Trophoblast cell (in vitro differentiated cells and primary cell): Measurements from ENCODE around the gene DAPK3.

Source experiments
- DNase-seq, 2 donors: peaks; one replicate each; pipeline ENCODE4 v3.0.0-alpha.2; 2016
- H2AFZ ChIP-seq: 2 replicates; pipeline ENCODE4 v1.6.1; 2013; ENCODE audit warnings: low read length, moderate library complexity, mild to moderate bottlenecking; ENCODE audit not compliant: insufficient read depth, poor library complexity
- H2AK5ac ChIP-seq: 2 replicates; pipeline ENCODE4 v1.6.1; 2013; ENCODE audit warnings: mild to moderate bottlenecking, low read length
- H2BK120ac ChIP-seq: 2 replicates; pipeline ENCODE4 v1.6.1; 2013; ENCODE audit warnings: low read length, mild to moderate bottlenecking, moderate library complexity; ENCODE audit not compliant: insufficient read depth, poor library complexity
- H2BK12ac ChIP-seq: 2 replicates; pipeline ENCODE4 v1.6.1; 2013; ENCODE audit warnings: mild to moderate bottlenecking, low read length, moderate library complexity
- H2BK5ac ChIP-seq: 2 replicates; pipeline ENCODE4 v1.6.1; 2013; ENCODE audit warnings: low read length, low read depth, moderate library complexity, mild to moderate bottlenecking; ENCODE audit not compliant: poor library complexity
- H3K14ac ChIP-seq: 2 replicates; pipeline ENCODE4 v1.6.1; 2013; ENCODE audit warnings: mild to moderate bottlenecking, low read length
- H3K18ac ChIP-seq: 2 replicates; pipeline ENCODE4 v1.6.1; 2013; ENCODE audit warnings: mild to moderate bottlenecking, low read length
- H3K23ac ChIP-seq: 2 replicates; pipeline ENCODE4 v1.6.1; 2013; ENCODE audit warnings: low read length
- H3K27ac ChIP-seq: 2 replicates; pipeline ENCODE4 v1.5.1; 2013; ENCODE audit warnings: low read depth, mild to moderate bottlenecking, inconsistent platforms, low read length, moderate library complexity
- H3K27me3 ChIP-seq: 2 replicates; pipeline ENCODE4 v1.6.1; 2013; ENCODE audit warnings: inconsistent platforms, mild to moderate bottlenecking, low read length, moderate library complexity; ENCODE audit not compliant: insufficient read depth
- H3K36me3 ChIP-seq, 2 experiments: 1 replicate in 1 of 2; 2 replicates in 1 of 2; pipeline ENCODE4 v1.6.1; 2013; ENCODE audit warnings: low read length in 2 of 2, mild to moderate bottlenecking in 2 of 2, moderate library complexity in 1 of 2; ENCODE audit not compliant: insufficient read depth in 2 of 2, control insufficient read depth in 1 of 2
- H3K4ac ChIP-seq: 2 replicates; pipeline ENCODE4 v1.6.1; 2013; ENCODE audit warnings: low read depth, mild to moderate bottlenecking, low read length, moderate library complexity
- H3K4me1 ChIP-seq, 2 experiments: 1 replicate in 1 of 2; 2 replicates in 1 of 2; pipeline ENCODE4 v1.6.1; 2013; ENCODE audit warnings: low read length in 2 of 2, mild to moderate bottlenecking in 2 of 2, moderate library complexity in 1 of 2; ENCODE audit not compliant: insufficient read depth in 2 of 2, control insufficient read depth in 1 of 2
- H3K4me2 ChIP-seq: 2 replicates; pipeline ENCODE4 v1.6.1; 2013; ENCODE audit warnings: inconsistent platforms, mild to moderate bottlenecking, low read length, moderate library complexity
- H3K4me3 ChIP-seq: 2 replicates; pipeline ENCODE4 v1.5.1; 2013; ENCODE audit warnings: mild to moderate bottlenecking, low read depth, low read length, inconsistent platforms
- H3K79me1 ChIP-seq: one replicate; pipeline ENCODE4 v1.6.1; 2013; ENCODE audit warnings: low read length
- H3K79me2 ChIP-seq: 2 replicates; pipeline ENCODE4 v1.6.1; 2013; ENCODE audit warnings: low read length, mild to moderate bottlenecking; ENCODE audit not compliant: control insufficient read depth, insufficient read depth, poor library complexity
- H3K9ac ChIP-seq: 2 replicates; pipeline ENCODE4 v1.6.1; 2013; ENCODE audit warnings: mild to moderate bottlenecking, low read length
- H3K9me3 ChIP-seq: 2 replicates; pipeline ENCODE4 v1.6.1; 2013; ENCODE audit warnings: low read depth, mild to moderate bottlenecking, control low read depth, inconsistent platforms, low read length; ENCODE audit not compliant: insufficient read depth
- H4K12ac ChIP-seq: 2 replicates; pipeline ENCODE4 v1.6.1; 2013; ENCODE audit warnings: low read depth, mild to moderate bottlenecking, low read length, moderate library complexity
- H4K8ac ChIP-seq: 2 replicates; pipeline ENCODE4 v1.6.1; 2013; ENCODE audit warnings: low read depth, mild to moderate bottlenecking, low read length, moderate library complexity
- H4K91ac ChIP-seq: one replicate; pipeline ENCODE4 v1.6.1; 2013; ENCODE audit warnings: low read depth, mild to moderate bottlenecking, low read length, moderate library complexity
- WGBS: extraction: QIAGEN DNeasy Blood & Tissue Kit; methylation state at CpG from one replicate; pipeline ENCODE4 v1.1.7; 2013; ENCODE audit warnings: missing lambda C conversion rate; ENCODE audit not compliant: insufficient read length, insufficient coverage; ENCODE audit errors: extremely low coverage; 5-methylcytosine and 5-hydroxymethylcytosine counted together

DAPK3 gene

GRCh38 chr19:3982701-3983541, 12.0 kb upstream of the DAPK3 start:
- Histone ChIP-seq H3K79me1 (peaks cover 7% of the 10 kb centered on the region), H2AFZ (no peak overlapping the region), H3K79me2 (peaks cover 32% of the 10 kb centered on the region), H3K27me3 (no peaks in the 10 kb centered on the region), H2AK5ac (no peak overlapping the region), H4K8ac (no peak overlapping the region), H3K4me3 (no peak overlapping the region), H3K27ac (no peak overlapping the region), H4K91ac (no peak overlapping the region), H3K23ac (no peak overlapping the region), H2BK12ac (no peak overlapping the region), H4K12ac (no peak overlapping the region), H3K14ac (no peak overlapping the region), H3K9ac (no peak overlapping the region), H3K4me2 (peak overlapping the region; percentile 80), H3K9me3 (peaks cover 9% of the 10 kb centered on the region), H3K4ac (peak overlapping the region; percentile 84), H3K18ac (no peak overlapping the region), H2BK120ac (no peak overlapping the region), H2BK5ac (no peak overlapping the region), H3K4me1 (peaks cover 11 to 20% of the 10 kb centered on the region in 2 experiments), H3K36me3 (peaks cover 63 to 64% of the 10 kb centered on the region in 2 experiments)
- no CpG with 5 or more reads among the region's 40 CpGs for WGBS
- peak; percentile 60 to 62 for DNase-seq

GRCh38 chr19:3981736-3982681, 11.1 kb upstream of the DAPK3 start:
- no peak overlapping the region for H2AFZ ChIP-seq
- no peaks in the 10 kb centered on the region for H3K27me3 ChIP-seq
- H4K12ac ChIP-seq, result no peak overlapping the region
- no peak overlapping the region for H4K8ac ChIP-seq
- H2BK120ac ChIP-seq, result no peak overlapping the region
- no peak overlapping the region for H2BK12ac ChIP-seq
- WGBS, result no CpG with 5 or more reads among the region's 39 CpGs
- H3K79me1 ChIP-seq, result peaks cover 7% of the 10 kb centered on the region
- no peak overlapping the region for H4K91ac ChIP-seq
- no peak overlapping the region for H2AK5ac ChIP-seq
- no peak overlapping the region for H3K4me2 ChIP-seq
- H3K4me3 ChIP-seq, result no peak overlapping the region
- H3K79me2 ChIP-seq, result peaks cover 32% of the 10 kb centered on the region
- no peak overlapping the region for H3K9ac ChIP-seq
- no peak for DNase-seq
- H3K9me3 ChIP-seq, result peaks cover 16% of the 10 kb centered on the region
- H2BK5ac ChIP-seq, result no peak overlapping the region
- peaks cover 72 to 73% of the 10 kb centered on the region in 2 experiments for H3K36me3 ChIP-seq
- H3K27ac ChIP-seq, result no peak overlapping the region
- H3K18ac ChIP-seq, result no peak overlapping the region
- peak overlapping the region; percentile 84 for H3K4ac ChIP-seq
- H3K14ac ChIP-seq, result no peak overlapping the region
- no peak overlapping the region for H3K23ac ChIP-seq
- H3K4me1 ChIP-seq, result peaks cover 11 to 17% of the 10 kb centered on the region in 2 experiments

GRCh38 chr19:3981373-3981735, 10.5 kb upstream of the DAPK3 start:
- Histone ChIP-seq H3K27me3 (no peaks in the 10 kb centered on the region), H3K36me3 (peaks cover 79 to 80% of the 10 kb centered on the region in 2 experiments), H3K23ac (no peak overlapping the region), H3K9ac (no peak overlapping the region), H3K4me1 (peaks cover 7 to 15% of the 10 kb centered on the region in 2 experiments), H2BK5ac (no peak overlapping the region), H4K12ac (no peak overlapping the region), H3K4ac (peak overlapping the region; percentile 84), H4K91ac (no peak overlapping the region), H3K18ac (no peak overlapping the region), H2AFZ (no peak overlapping the region), H2BK12ac (no peak overlapping the region), H3K9me3 (peaks cover 16% of the 10 kb centered on the region), H4K8ac (no peak overlapping the region), H3K4me3 (no peak overlapping the region), H2BK120ac (no peak overlapping the region), H2AK5ac (no peak overlapping the region), H3K14ac (no peak overlapping the region), H3K27ac (no peak overlapping the region), H3K4me2 (no peak overlapping the region), H3K79me1 (peaks cover 7% of the 10 kb centered on the region), H3K79me2 (peaks cover 32% of the 10 kb centered on the region)
- no CpG with 5 or more reads among the region's 10 CpGs for WGBS
- DNase-seq, result no peak

DNA sequence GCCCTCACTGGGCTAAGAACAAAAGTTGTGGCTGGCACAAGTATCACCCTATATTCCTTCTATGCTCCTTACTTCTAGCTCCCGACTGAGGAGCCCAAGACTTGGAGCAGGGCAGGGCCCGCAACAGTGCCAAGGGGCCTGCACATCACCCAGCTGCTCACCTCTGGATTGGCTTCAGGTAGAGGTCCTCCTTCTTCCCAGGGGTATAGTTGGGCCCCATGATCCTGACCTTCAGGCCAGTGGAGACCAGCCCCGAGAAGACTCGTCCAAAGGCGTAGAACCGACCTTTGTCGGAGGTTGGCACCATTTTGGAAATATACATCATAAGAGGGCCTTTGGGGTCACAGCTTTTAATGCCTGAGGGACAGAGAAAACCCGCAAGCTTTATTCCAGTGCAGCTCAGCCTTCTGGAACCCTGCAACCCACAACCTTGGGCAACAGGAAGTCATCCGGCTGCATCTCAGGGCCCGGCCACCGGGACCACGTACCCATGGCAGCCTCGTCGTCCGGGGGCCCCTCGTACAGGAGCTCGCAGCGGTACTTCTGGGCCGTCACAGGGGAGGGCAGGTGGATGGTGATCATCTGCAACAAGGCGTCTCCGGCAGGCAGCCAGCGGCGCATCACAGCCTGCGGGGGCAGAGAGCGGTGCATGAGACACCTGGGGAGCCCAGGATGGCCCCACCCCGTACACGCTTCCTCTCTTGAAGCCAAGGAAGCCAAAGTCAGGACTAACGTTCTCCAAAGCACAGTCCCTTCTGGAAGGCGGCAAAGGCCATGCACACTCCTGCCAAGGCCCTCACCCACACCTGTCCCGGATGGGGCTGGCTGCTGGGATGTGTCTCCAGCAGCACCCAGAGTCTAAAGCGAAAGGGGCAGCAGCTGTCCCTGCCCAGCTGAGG, 9.7 kb upstream of the DAPK3 start:
- no peak overlapping the region for H3K9ac ChIP-seq
- H3K36me3 ChIP-seq, result peaks cover 86 to 87% of the 10 kb centered on the region in 2 experiments
- H3K4me1 ChIP-seq, result peaks cover 6 to 12% of the 10 kb centered on the region in 2 experiments
- H3K4ac ChIP-seq, result peak overlapping the region; percentile 59
- H3K4me3 ChIP-seq, result no peak overlapping the region
- H3K9me3 ChIP-seq, result peaks cover 16% of the 10 kb centered on the region
- H4K91ac ChIP-seq, result no peak overlapping the region
- peaks cover 32% of the 10 kb centered on the region for H3K79me2 ChIP-seq
- no peak overlapping the region for H2BK120ac ChIP-seq
- WGBS, result no CpG with 5 or more reads among the region's 31 CpGs
- no peak overlapping the region for H2BK5ac ChIP-seq
- H3K27ac ChIP-seq, result no peak overlapping the region
- DNase-seq, result no peak
- H3K79me1 ChIP-seq, result peaks cover 7% of the 10 kb centered on the region
- H3K27me3 ChIP-seq, result no peaks in the 10 kb centered on the region
- no peak overlapping the region for H3K4me2 ChIP-seq
- H2AFZ ChIP-seq, result no peak overlapping the region
- H2AK5ac ChIP-seq, result no peak overlapping the region
- no peak overlapping the region for H3K18ac ChIP-seq
- no peak overlapping the region for H3K23ac ChIP-seq
- no peak overlapping the region for H2BK12ac ChIP-seq
- H3K14ac ChIP-seq, result no peak overlapping the region
- H4K8ac ChIP-seq, result no peak overlapping the region
- no peak overlapping the region for H4K12ac ChIP-seq
